ENCODE results near the gene FXR2. TPM values are rescaled to one million over a fixed set of nuclear protein-coding genes. Genes with fewer than 3 reads are reported as not detected.

FXR2 gene
- total and polyA plus RNA-seq, 3 donors from 2014 or later = 53.8 to 76.0 (median 60.3) TPM

GRCh38 chr17:7576432-7576937, 38.2 kb downstream of the FXR2 start:
- TF ChIP-seq POLR2A (IDR thresholded peaks at IDR 0.05) = no peak
- no peak for TF ChIP-seq CTCF (IDR thresholded peaks at IDR 0.05)
- Histone ChIP-seq H3K27ac (no peak overlapping the region), H3K27me3 (no peaks in the 10 kb centered on the region), H3K4me3 (no peak overlapping the region), H3K4me1 (peaks cover 25% of the 10 kb centered on the region), H3K36me3 (ENCODE audit: low read depth, missing control alignments) (no peaks in the 10 kb centered on the region), H3K9me3 (no peaks in the 10 kb centered on the region)
- no peak for DNase-seq
- 78 to 81% methylated on average over 10 to 14 of the region's 14 CpGs for WGBS, 2 donors
- intact Hi-C loops (cut with DNase I; ENCODE audit: low total_unique reads) = no loop called here

GRCh38 chr17:7575959-7576358, 38.7 kb downstream of the FXR2 start:
- no peak for TF ChIP-seq POLR2A (IDR thresholded peaks at IDR 0.05)
- TF ChIP-seq CTCF (IDR thresholded peaks at IDR 0.05) = no peak
- H3K9me3 ChIP-seq = no peaks in the 10 kb centered on the region
- H3K4me3 ChIP-seq = no peak overlapping the region
- H3K4me1 ChIP-seq = peaks cover 25% of the 10 kb centered on the region
- intact Hi-C loops (cut with DNase I; ENCODE audit: low total_unique reads) = no loop called here
- 65 to 71% methylated on average over 7 of the region's 7 CpGs for WGBS, 2 donors
- H3K27ac ChIP-seq = no peak overlapping the region
- H3K36me3 ChIP-seq (ENCODE audit: low read depth, missing control alignments) = no peaks in the 10 kb centered on the region
- H3K27me3 ChIP-seq = no peaks in the 10 kb centered on the region
- no peak for DNase-seq

GRCh38 chr17:7575481-7575883, 39.2 kb downstream of the FXR2 start:
- Histone ChIP-seq H3K27ac (no peak overlapping the region), H3K27me3 (no peaks in the 10 kb centered on the region), H3K4me3 (no peak overlapping the region), H3K9me3 (no peaks in the 10 kb centered on the region), H3K36me3 (ENCODE audit: low read depth, missing control alignments) (no peaks in the 10 kb centered on the region), H3K4me1 (peaks cover 25% of the 10 kb centered on the region)
- intact Hi-C loops (cut with DNase I; ENCODE audit: low total_unique reads) = no loop called here
- no peak for DNase-seq
- 43 to 80% methylated on average over 1 of the region's 1 CpG for WGBS, 2 donors
- TF ChIP-seq POLR2A (IDR thresholded peaks at IDR 0.05) = no peak
- no peak for TF ChIP-seq CTCF (IDR thresholded peaks at IDR 0.05)

- DNase-seq = no peak
- WGBS, 2 donors = 15 to 25% methylated on average over 14 to 15 of the region's 15 CpGs
- H3K4me3 ChIP-seq = peak overlapping the region; percentile 100
- peaks cover 21% of the 10 kb centered on the region for H3K4me1 ChIP-seq
- no peaks in the 10 kb centered on the region for H3K27me3 ChIP-seq
- H3K27ac ChIP-seq = peak overlapping the region in 1 of 2 donors; percentile 99
- H3K36me3 ChIP-seq (ENCODE audit: low read depth, missing control alignments) = no peaks in the 10 kb centered on the region
- H3K9me3 ChIP-seq = no peaks in the 10 kb centered on the region
- no peak for TF ChIP-seq POLR2A (IDR thresholded peaks at IDR 0.05)
- no peak for TF ChIP-seq CTCF (IDR thresholded peaks at IDR 0.05)
- intact Hi-C loops (cut with DNase I; ENCODE audit: low total_unique reads) = no loop called here
Measured at GRCh38 chr17:7574176-7574953, 40.3 kb downstream of the FXR2 start.

All from testis (tissue), 3 donors.